NCI-H2196 (cell line): Measurements from ENCODE around the gene E2F7.
A peak's percentile ranks its signal among the peaks of the same experiment; 100 is the strongest.
"Not testable (repeated sequence)": the region's sequence is repeated elsewhere in the genome, so short reads cannot be mapped to it uniquely, and the experiment has no call there.

ENCODE experiments used
- DNase-seq: peaks from one replicate; lab custom pipeline; 2025; ENCODE audit not compliant: unreplicated experiment; lab: John Stamatoyannopoulos, UW

The E2F7 gene

GRCh38 chr12:77065361-77066204 is at the start of gene E2F7:
Gene E2F7 (minus strand): TSS chr12:77065569. CDS start chr12:77064635, 934 bp downstream.
- peak; percentile 93 for DNase-seq

- DNase-seq, result no peak
These were observed 48.6 kb upstream of the E2F7 start for GRCh38 chr12:77113971-77114370.

GRCh38 chr12:77108707-77109106 is 43.3 kb upstream of the E2F7 start:
- no peak for DNase-seq

- DNase-seq, result no peak
These were observed 41.8 kb upstream of the E2F7 start for GRCh38 chr12:77107121-77107520.

- no peak for DNase-seq
These were observed 39.4 kb upstream of the E2F7 start for GRCh38 chr12:77104792-77105191.

GRCh38 chr12:77104286-77104685 is 38.9 kb upstream of the E2F7 start:
- no peak for DNase-seq

- no peak for DNase-seq
These were observed 37.3 kb upstream of the E2F7 start for GRCh38 chr12:77102691-77103090.

- DNase-seq, result no peak
These were observed 36.8 kb upstream of the E2F7 start for GRCh38 chr12:77102123-77102522.

- no peak for DNase-seq
These were observed 34.4 kb upstream of the E2F7 start for GRCh38 chr12:77099799-77100198.

GRCh38 chr12:77097846-77098245 is 32.5 kb upstream of the E2F7 start:
- no peak for DNase-seq

GRCh38 chr12:77092227-77092626 is 26.9 kb upstream of the E2F7 start:
- DNase-seq, result not testable (repeated sequence)

- no peak for DNase-seq
These were observed 24.4 kb upstream of the E2F7 start for GRCh38 chr12:77089686-77090220.

- DNase-seq, result no peak
These were observed 22.1 kb upstream of the E2F7 start for GRCh38 chr12:77087427-77087826.

GRCh38 chr12:77082021-77082420 is 16.7 kb upstream of the E2F7 start:
- DNase-seq, result no peak

GRCh38 chr12:77079631-77080030 is 14.3 kb upstream of the E2F7 start:
- DNase-seq, result no peak

- no peak for DNase-seq
These were observed 12.9 kb upstream of the E2F7 start for GRCh38 chr12:77078231-77078630.

GRCh38 chr12:77076886-77077285 is 11.5 kb upstream of the E2F7 start:
- DNase-seq, result no peak

- DNase-seq, result not testable (repeated sequence)
These were observed 8.5 kb upstream of the E2F7 start for GRCh38 chr12:77073894-77074293.

- no peak for DNase-seq
These were observed 7.6 kb upstream of the E2F7 start for GRCh38 chr12:77072833-77073495.

- DNase-seq, result no peak
These were observed 5.6 kb upstream of the E2F7 start for GRCh38 chr12:77070800-77071449.

GRCh38 chr12:77070382-77070781 is 5.0 kb upstream of the E2F7 start:
- no peak for DNase-seq
